HepG2 (cell line): Measurements from ENCODE around the gene IRF1. TPM values are rescaled to one million over a fixed set of nuclear protein-coding genes. Genes with fewer than 3 reads are reported as not detected.

Source experiments
- ATAD3A ChIP-seq: sonication (generic); formaldehyde crosslinking; IDR thresholded peaks from 2 replicates; pipeline ENCODE4 v1.4.0; 2020; ENCODE audit warnings: missing genetic modification reagents
- KAT8 ChIP-seq: IDR thresholded peaks from 2 replicates; pipeline ENCODE4 v1.6.1; 2016; ENCODE audit warnings: missing genetic modification reagents, missing compliant biosample characterization
- POLR2G ChIP-seq: fragments of 200-400 bp; formaldehyde crosslinking; IDR thresholded peaks from 2 replicates; pipeline ENCODE4 v1.6.1; 2018; ENCODE audit warnings: mild to moderate bottlenecking, low read depth, low read length, moderate library complexity
- TARDBP ChIP-seq: sonication (generic); formaldehyde crosslinking; IDR thresholded peaks from 2 replicates; pipeline ENCODE4 v1.8.0; 2022; ENCODE audit warnings: mild to moderate bottlenecking, missing genetic modification reagents
- ZNF292 ChIP-seq: sonication (generic); formaldehyde crosslinking; IDR thresholded peaks from 2 replicates; pipeline ENCODE4 v1.8.1; 2022; ENCODE audit warnings: mild to moderate bottlenecking, low read depth, missing genetic modification reagents, borderline replicate concordance
- ZNF496 ChIP-seq: sonication (generic); formaldehyde crosslinking; IDR thresholded peaks from 2 replicates; pipeline ENCODE4 v1.8.1; 2023; ENCODE audit warnings: mild to moderate bottlenecking, moderate library complexity, missing genetic modification reagents; ENCODE audit not compliant: insufficient replicate concordance
- ZNF773 ChIP-seq: sonication (generic); formaldehyde crosslinking; IDR thresholded peaks from 2 replicates; pipeline ENCODE4 v1.4.0; 2020; ENCODE audit warnings: missing genetic modification reagents, borderline replicate concordance
- ZSCAN25 ChIP-seq: sonication (generic); formaldehyde crosslinking; IDR thresholded peaks from 2 replicates; pipeline ENCODE4 v1.8.0; 2022; ENCODE audit warnings: mild to moderate bottlenecking, missing genetic modification reagents
- polyA plus RNA-seq, 8 experiments: library from polyadenylated mRNA; depleted of rRNA in 3 of 8; stranded (reverse) in 7 of 8; unstranded in 1 of 8; fragments of >200 nt; fragmentation: Illumina TruSeq in 4 of 8; extraction: Trizol in 4 of 8; gene quantifications; 2 replicates each; pipeline versions ENCODE4 v1.2.1 to v1.2.3, GENCODE V29; 2011 to 2016; ENCODE audit warnings: low read depth in 4 of 8, missing spikeins in 1 of 8, mixed read lengths in 1 of 8; ENCODE audit not compliant: insufficient read depth in 1 of 8
- total RNA-seq, 5 experiments: library from RNA; depleted of rRNA; stranded (reverse); fragments of >200 nt; fragmentation: Illumina TruSeq; extraction: Trizol; gene quantifications; 2 replicates each; pipeline ENCODE4 v1.2.3, GENCODE V29; 2016; ENCODE audit warnings: low read depth in 1 of 5
- TF ChIP-seq, protein P1 (sequence below): sonication (generic); formaldehyde crosslinking; IDR thresholded peaks from 2 replicates; pipeline ENCODE4 v1.4.0; 2020; ENCODE audit warnings: mild to moderate bottlenecking, missing genetic modification reagents
- TF ChIP-seq, protein P2 (sequence below): IDR thresholded peaks from 2 replicates; pipeline ENCODE4 v1.6.1; 2016; ENCODE audit warnings: mild to moderate bottlenecking
- TF ChIP-seq, protein P3 (sequence below): sonication (generic); formaldehyde crosslinking; IDR thresholded peaks from 2 replicates; pipeline ENCODE4 v1.5.0; 2020; ENCODE audit warnings: mild to moderate bottlenecking, missing genetic modification reagents
- TF ChIP-seq, protein P4 (sequence below): sonication (generic); formaldehyde crosslinking; IDR thresholded peaks from 2 replicates; pipeline ENCODE4 v1.5.1; 2020; ENCODE audit warnings: missing genetic modification reagents, mild to moderate bottlenecking, borderline replicate concordance
- TF ChIP-seq, protein P5 (sequence below): IDR thresholded peaks from 2 replicates; pipeline ENCODE4 v1.6.1; 2018; ENCODE audit warnings: missing genetic modification reagents, mild to moderate bottlenecking, missing compliant biosample characterization
- TF ChIP-seq, protein P6 (sequence below): sonication (generic); formaldehyde crosslinking; IDR thresholded peaks from 2 replicates; pipeline ENCODE4 v1.4.0; 2020; ENCODE audit warnings: low read depth, mild to moderate bottlenecking, missing genetic modification reagents

Gene IRF1
- total and polyA plus RNA-seq, 2 of the 13 experiments (the other 11 are each of a cell fraction or from before 2014, with no cell fraction given), result 4.1 to 8.8 TPM

DNA sequence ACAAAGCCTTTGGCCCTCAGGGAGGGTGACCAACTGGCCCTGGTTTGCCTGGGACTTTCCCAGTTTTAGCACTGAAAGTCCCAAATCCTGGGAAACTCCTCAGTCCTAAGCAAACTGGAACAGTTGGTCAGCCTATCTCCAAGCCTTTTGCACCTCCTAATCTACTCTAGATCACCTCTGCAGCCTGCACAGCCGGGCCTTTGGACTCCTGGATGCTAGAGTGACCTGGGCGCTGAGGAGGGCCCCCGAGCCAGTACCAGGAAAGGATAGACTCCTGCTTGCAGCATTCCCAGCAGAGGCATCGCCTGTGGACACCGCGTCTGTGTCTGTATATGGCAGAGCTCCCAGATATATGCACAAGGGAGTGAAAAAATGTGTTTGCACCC, 15.1 kb downstream of the IRF1 start (continued):
- TF ChIP-seq, protein P1, sequence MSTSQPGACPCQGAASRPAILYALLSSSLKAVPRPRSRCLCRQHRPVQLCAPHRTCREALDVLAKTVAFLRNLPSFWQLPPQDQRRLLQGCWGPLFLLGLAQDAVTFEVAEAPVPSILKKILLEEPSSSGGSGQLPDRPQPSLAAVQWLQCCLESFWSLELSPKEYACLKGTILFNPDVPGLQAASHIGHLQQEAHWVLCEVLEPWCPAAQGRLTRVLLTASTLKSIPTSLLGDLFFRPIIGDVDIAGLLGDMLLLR (CRISPR knock-in tag), result no peak
- TF ChIP-seq, protein P2, sequence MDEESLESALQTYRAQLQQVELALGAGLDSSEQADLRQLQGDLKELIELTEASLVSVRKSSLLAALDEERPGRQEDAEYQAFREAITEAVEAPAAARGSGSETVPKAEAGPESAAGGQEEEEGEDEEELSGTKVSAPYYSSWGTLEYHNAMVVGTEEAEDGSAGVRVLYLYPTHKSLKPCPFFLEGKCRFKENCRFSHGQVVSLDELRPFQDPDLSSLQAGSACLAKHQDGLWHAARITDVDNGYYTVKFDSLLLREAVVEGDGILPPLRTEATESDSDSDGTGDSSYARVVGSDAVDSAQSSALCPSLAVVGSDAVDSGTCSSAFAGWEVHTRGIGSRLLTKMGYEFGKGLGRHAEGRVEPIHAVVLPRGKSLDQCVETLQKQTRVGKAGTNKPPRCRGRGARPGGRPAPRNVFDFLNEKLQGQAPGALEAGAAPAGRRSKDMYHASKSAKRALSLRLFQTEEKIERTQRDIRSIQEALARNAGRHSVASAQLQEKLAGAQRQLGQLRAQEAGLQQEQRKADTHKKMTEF (CRISPR knock-in tag), result no peak
- TF ChIP-seq KAT8 (no peak), ATAD3A (CRISPR knock-in tag) (no peak), POLR2G (no peak), ZNF773 (CRISPR knock-in tag) (no peak), ZNF496 (CRISPR knock-in tag) (no peak), ZSCAN25 (CRISPR knock-in tag) (0 out of 2 replicates have a peak, but pooled peaks have one; percentile 10), ZNF292 (CRISPR knock-in tag) (peak; percentile 16; the same call in 1 of the 2 replicates), TARDBP (CRISPR knock-in tag) (0 out of 2 replicates have a peak, but pooled peaks have one; percentile 1)
- TF ChIP-seq, protein P3, sequence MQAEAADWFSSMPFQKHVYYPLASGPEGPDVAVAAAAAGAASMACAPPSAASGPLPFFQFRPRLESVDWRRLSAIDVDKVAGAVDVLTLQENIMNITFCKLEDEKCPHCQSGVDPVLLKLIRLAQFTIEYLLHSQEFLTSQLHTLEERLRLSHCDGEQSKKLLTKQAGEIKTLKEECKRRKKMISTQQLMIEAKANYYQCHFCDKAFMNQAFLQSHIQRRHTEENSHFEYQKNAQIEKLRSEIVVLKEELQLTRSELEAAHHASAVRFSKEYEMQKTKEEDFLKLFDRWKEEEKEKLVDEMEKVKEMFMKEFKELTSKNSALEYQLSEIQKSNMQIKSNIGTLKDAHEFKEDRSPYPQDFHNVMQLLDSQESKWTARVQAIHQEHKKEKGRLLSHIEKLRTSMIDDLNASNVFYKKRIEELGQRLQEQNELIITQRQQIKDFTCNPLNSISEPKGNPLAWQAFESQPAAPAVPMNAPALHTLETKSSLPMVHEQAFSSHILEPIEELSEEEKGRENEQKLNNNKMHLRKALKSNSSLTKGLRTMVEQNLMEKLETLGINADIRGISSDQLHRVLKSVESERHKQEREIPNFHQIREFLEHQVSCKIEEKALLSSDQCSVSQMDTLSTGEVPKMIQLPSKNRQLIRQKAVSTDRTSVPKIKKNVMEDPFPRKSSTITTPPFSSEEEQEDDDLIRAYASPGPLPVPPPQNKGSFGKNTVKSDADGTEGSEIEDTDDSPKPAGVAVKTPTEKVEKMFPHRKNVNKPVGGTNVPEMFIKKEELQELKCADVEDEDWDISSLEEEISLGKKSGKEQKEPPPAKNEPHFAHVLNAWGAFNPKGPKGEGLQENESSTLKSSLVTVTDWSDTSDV, result no peak
- TF ChIP-seq, protein P4, sequence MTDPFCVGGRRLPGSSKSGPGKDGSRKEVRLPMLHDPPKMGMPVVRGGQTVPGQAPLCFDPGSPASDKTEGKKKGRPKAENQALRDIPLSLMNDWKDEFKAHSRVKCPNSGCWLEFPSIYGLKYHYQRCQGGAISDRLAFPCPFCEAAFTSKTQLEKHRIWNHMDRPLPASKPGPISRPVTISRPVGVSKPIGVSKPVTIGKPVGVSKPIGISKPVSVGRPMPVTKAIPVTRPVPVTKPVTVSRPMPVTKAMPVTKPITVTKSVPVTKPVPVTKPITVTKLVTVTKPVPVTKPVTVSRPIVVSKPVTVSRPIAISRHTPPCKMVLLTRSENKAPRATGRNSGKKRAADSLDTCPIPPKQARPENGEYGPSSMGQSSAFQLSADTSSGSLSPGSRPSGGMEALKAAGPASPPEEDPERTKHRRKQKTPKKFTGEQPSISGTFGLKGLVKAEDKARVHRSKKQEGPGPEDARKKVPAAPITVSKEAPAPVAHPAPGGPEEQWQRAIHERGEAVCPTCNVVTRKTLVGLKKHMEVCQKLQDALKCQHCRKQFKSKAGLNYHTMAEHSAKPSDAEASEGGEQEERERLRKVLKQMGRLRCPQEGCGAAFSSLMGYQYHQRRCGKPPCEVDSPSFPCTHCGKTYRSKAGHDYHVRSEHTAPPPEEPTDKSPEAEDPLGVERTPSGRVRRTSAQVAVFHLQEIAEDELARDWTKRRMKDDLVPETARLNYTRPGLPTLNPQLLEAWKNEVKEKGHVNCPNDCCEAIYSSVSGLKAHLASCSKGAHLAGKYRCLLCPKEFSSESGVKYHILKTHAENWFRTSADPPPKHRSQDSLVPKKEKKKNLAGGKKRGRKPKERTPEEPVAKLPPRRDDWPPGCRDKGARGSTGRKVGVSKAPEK (CRISPR knock-in tag), result no peak
- TF ChIP-seq, protein P5, sequence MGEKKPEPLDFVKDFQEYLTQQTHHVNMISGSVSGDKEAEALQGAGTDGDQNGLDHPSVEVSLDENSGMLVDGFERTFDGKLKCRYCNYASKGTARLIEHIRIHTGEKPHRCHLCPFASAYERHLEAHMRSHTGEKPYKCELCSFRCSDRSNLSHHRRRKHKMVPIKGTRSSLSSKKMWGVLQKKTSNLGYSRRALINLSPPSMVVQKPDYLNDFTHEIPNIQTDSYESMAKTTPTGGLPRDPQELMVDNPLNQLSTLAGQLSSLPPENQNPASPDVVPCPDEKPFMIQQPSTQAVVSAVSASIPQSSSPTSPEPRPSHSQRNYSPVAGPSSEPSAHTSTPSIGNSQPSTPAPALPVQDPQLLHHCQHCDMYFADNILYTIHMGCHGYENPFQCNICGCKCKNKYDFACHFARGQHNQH (CRISPR knock-in tag), result peak; percentile 19; the same call in 1 of the 2 replicates
- TF ChIP-seq, protein P6, sequence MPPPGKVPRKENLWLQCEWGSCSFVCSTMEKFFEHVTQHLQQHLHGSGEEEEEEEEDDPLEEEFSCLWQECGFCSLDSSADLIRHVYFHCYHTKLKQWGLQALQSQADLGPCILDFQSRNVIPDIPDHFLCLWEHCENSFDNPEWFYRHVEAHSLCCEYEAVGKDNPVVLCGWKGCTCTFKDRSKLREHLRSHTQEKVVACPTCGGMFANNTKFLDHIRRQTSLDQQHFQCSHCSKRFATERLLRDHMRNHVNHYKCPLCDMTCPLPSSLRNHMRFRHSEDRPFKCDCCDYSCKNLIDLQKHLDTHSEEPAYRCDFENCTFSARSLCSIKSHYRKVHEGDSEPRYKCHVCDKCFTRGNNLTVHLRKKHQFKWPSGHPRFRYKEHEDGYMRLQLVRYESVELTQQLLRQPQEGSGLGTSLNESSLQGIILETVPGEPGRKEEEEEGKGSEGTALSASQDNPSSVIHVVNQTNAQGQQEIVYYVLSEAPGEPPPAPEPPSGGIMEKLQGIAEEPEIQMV, result no peak
